ENCODE results near the gene NUDT1.

The NUDT1 gene

DNA sequence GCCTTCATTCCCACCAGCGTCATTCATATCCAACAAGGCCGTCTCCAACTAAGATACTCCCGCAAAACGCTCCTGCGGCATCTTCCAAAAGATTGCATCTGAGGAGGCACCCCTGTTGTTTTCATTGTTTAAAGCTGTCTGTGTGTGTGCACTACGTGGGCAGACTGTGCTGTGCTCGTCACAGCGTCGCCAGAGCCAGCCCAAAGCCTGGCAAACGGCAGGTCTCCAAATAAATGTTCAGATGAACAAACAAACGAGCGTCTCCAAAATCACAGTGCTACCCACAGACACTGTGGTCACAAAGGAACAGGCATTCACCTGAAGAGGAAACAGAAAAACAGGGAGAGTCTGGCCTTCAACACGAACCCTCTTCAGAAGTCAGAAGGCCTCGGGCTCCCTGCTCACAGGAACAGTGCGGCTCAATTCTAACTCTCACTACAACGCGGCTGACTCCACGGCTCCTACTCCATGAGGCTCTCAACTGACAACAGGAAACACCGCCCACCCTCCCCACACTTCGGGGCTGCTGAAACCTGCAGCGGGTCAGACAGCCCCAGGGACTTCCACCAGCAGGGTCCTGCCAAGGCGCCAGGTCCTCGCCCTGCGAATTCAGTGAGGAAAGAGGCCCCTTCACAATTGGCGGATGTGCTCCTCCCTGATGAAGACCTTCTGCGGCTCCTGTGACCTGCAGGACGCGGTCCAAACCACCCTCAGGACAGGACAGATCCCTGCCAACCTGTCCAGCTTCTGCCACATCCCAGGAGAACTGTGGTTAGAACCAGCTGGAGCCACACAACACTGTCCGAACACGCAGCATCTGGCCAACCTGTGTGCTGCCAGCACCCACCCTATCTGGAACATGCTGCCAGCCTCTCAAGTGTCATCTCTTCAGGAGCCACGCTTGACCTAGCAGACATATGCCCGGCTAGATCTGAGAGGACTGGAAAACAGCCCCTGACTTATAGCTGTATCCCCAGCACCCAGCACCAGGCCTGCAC lies 45.3 kb upstream of the NUDT1 start:
- CTCF ChIA-PET = interaction anchor here (0.8 to 3.1 kb wide), 5 partner anchors 11 to 618 kb away, joined by 3 to 14 read pairs (median 5); no protein-coding TSS in a partner anchor
- H3K4me3 ChIP-seq (ENCODE audit: low read depth, low read length) = no peak overlapping the region
- POLR2A ChIA-PET = no interaction called here
- TF ChIP-seq, protein P1, sequence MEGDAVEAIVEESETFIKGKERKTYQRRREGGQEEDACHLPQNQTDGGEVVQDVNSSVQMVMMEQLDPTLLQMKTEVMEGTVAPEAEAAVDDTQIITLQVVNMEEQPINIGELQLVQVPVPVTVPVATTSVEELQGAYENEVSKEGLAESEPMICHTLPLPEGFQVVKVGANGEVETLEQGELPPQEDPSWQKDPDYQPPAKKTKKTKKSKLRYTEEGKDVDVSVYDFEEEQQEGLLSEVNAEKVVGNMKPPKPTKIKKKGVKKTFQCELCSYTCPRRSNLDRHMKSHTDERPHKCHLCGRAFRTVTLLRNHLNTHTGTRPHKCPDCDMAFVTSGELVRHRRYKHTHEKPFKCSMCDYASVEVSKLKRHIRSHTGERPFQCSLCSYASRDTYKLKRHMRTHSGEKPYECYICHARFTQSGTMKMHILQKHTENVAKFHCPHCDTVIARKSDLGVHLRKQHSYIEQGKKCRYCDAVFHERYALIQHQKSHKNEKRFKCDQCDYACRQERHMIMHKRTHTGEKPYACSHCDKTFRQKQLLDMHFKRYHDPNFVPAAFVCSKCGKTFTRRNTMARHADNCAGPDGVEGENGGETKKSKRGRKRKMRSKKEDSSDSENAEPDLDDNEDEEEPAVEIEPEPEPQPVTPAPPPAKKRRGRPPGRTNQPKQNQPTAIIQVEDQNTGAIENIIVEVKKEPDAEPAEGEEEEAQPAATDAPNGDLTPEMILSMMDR (IDR thresholded peaks at IDR 0.05; ENCODE audit: insufficient read depth, low read length, missing control alignments) = no peak
- DNase-seq (ENCODE audit: low read depth, low spot score) = no peak

DNA sequence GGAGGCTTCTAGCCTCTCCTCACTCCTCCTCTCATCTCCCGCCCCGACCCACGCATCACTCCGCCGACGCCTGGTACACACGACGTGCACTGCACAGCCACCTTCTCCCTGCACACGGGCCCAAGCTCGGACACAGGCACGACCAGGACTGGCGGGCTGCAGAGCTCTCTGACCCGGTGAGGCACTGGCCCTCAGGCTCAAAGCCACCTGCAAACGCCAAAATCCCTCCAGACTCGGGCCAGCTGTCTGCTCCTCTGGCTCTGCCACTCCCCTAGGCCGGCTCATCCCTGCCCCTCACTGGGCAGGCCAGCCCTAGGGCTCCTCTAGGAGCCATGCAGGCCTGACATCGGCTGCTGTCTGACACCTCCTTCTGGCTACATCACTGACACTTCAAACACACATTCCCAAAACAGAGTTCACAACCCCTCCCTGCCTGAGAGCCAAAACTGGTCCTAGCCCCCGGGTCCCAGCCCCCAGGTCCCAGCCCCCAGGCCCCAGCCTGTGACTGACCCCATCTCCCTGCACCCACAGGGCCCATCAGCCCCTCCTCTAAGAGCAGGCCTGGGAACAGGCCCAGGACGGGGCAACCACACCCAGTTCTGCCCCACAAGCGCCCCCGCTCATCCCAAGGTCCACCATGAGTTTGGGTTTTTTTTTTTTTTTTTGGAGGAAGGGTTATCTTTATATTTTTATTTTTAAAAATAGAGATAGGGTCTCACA lies 44.4 kb upstream of the NUDT1 start:
- CTCF ChIA-PET = interaction anchor here (1.6 to 3.1 kb wide), 2 partner anchors 10 to 12 kb away, joined by 5 to 14 read pairs; no protein-coding TSS in a partner anchor

DNA sequence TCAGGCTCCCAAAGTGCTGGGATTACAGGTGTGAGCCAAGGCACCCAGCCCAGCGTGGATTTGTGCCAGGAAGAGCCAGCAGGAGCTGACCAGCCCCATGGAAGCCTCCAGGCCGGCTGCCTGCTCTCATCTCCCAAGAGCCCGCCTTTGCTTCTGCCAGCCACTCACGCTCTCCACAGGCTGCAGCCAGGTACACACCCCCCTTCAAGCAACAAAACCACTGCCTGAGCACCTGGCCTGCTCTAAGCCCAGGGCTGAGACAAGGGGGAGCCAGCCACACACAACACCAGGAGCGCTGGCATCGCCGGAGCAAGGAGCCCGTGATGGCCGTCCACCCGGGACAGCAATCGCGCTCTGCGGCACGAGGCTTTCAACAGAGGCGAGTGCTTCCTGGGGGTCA lies 43.8 kb upstream of the NUDT1 start:
- no peak for DNase-seq (ENCODE audit: low read depth, low spot score)
- POLR2A ChIA-PET = no interaction called here
- no peak overlapping the region for H3K4me3 ChIP-seq (ENCODE audit: low read depth, low read length)
- TF ChIP-seq, protein P1 (IDR thresholded peaks at IDR 0.05; ENCODE audit: insufficient read depth, low read length, missing control alignments) = no peak
- CTCF ChIA-PET = no interaction called here

More for the DNA sequence above, 44.4 kb upstream of the NUDT1 start:
- H3K4me3 ChIP-seq (ENCODE audit: low read depth, low read length) = no peak overlapping the region
- no peak for DNase-seq (ENCODE audit: low read depth, low spot score)
- POLR2A ChIA-PET = no interaction called here
- TF ChIP-seq, protein P1 (IDR thresholded peaks at IDR 0.05; ENCODE audit: insufficient read depth, low read length, missing control alignments) = no peak

DNA sequence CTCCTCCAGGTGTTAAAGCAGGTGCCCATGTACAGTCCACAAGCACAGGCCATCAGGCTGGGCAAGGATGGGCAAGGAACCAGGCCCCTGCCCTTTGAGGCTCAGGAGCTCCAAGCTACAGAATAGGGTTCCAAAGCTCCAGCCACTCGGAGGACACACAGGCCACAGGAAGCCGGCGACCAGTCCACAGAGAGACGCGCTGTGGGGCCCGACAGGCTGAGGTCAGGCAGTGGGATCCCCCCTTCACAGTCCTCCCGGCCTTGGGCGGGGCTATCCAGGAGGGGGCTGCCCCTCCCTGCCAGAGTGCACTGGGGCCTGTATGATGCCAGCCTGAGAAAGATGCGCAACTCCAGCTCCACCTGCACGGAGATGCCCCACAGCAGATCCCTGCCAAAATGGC lies 43.3 kb upstream of the NUDT1 start:
- CTCF ChIA-PET = interaction anchor here (1.2 kb wide), 1 partner anchor 10 kb away, joined by 3 read pairs; no protein-coding TSS in a partner anchor
- TF ChIP-seq, protein P1 (IDR thresholded peaks at IDR 0.05; ENCODE audit: insufficient read depth, low read length, missing control alignments) = no peak
- no peak overlapping the region for H3K4me3 ChIP-seq (ENCODE audit: low read depth, low read length)
- no peak for DNase-seq (ENCODE audit: low read depth, low spot score)
- POLR2A ChIA-PET = no interaction called here

DNA sequence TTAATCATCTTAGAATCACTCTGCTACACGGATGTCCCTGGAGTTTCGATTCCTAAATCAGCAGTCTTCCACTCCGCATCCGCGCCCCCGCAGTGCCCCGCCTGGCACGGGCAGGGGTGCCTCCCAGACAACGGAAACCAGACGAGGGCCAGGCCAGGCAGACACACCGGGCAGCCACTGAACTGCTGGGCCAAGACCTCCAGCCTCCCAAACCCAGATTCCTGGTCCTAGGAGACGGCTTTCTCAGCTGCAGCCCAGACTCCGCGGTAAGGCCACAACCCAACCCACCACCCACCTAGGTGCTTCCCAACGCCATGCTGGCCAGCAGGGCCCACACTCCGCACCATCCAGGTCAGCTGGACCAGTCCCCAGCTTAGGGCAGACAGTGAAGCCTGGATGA lies 42.5 kb upstream of the NUDT1 start:
- TF ChIP-seq, protein P1 (IDR thresholded peaks at IDR 0.05; ENCODE audit: insufficient read depth, low read length, missing control alignments) = no peak
- ChIA-PET POLR2A (no interaction called here), CTCF (interaction anchor here (1.2 kb wide), 1 partner anchor 9 kb away, joined by 3 read pairs; no protein-coding TSS in a partner anchor)
- no peak for DNase-seq (ENCODE audit: low read depth, low spot score)
- no peak overlapping the region for H3K4me3 ChIP-seq (ENCODE audit: low read depth, low read length)

Data from AG04449 (cell line).